Ramos (cell line): ENCODE measurements around the gene TTN.

Experiments
- in situ Hi-C: fragments of 300-500 bp; cut with MboI; formaldehyde crosslinking; loops from one replicate; pipeline ENCODE4 v1.14.3; 2022; ENCODE audit warnings: low sequenced_read_pairs; ENCODE audit not compliant: unreplicated experiment

The TTN gene

GRCh38 chr2:178807227-178808008, at the start of gene TTN:
TTN (minus strand) TSS chr2:178807423; CDS start chr2:178804642, 2,781 bp downstream.
- in situ Hi-C loops: no loop called here

DNA sequence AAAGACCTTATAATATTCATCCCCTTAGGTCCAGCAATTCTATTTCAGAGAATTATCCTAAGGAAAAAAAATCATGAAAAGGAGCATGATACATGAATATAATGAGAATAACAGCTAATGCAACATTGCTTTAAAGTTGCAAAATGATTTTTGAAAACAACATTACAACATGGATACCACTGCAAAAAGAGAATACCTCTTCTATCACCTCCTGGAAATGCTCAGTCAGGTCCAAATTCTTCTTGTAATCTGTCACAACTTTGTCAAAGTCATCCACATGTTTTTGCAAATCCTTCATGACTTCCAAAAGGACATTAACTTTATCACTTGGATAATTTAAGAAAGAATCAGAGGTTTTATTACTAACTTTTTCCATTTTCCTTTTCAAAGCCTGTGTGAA, 47.9 kb upstream of the TTN start:
- in situ Hi-C loops: no loop called here

DNA sequence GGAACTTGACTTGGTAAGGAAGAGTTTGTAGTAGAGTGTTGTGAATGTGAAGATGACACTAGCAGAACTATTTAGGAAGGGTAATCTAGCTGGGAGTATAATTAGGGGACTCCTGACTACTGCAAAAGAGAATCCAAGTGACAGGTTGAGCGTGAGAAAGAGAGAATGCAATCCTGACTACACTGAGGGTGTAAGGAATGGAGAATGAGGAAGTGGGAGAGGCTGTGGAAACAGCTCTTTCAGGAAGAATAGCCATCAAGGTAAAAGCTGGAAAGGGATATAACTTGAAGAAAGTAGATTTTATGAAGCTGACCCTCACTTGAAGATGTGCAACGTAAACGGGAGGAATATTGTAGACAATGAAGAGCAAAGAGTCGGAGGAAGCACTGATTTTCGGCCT, 41.1 kb upstream of the TTN start:
- in situ Hi-C loops: no loop called here

DNA sequence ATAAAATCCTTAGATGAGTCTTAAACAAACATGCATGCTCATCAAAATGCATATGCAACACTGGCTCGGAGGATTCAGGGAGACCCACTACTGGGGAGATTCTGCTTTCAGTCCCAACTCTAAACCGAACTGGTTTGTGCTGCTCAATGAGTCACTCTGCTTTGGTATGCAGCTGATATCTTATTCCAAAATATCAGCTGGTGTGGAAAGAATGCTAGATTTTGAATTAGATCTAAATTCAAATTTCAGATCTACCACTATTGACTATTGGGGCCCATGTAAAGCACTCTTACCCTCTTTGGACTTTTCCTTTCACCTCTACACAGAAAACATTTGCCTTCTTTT, 39.2 kb upstream of the TTN start:
- in situ Hi-C loops: no loop called here

DNA sequence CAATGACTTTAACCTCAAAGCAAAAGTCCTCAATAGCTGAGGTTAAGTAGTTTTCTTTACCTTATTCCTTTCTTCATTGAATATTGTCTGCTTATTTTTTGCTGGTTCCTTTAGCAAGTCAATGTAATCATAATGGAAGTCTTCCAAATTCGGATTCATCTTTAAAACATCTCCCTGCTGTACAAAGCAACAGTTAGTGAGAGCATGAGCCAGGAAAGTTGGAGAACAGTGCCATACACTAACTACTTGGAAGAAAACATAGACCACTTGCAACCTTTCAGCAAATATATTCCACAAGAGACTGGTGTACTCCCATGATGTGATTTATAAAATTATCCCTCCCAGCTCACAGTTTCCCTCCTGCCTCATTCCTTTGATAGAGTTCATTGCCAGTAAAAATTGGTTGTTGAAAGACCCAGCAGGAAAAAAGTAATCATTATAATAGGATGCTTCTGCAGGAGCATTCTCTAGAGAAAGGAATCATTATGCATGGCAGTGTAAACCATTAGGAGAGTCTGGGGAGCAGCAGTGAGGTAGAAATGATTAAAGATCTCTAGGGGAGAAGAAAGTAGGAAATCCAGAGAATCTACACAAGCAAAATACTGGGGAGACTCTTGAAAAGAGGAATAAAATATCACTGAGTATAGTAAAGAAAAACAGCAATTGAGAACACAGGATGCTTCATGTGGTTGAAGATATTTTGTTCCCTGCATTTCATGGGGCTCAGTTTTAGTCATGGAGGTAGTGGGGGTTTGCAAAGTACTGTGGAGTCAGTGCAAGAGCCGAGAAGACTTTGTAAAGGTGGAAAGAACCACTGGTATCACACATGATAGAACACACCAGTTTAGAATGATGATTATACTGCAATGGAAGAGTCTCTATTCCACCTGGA, 38.6 kb upstream of the TTN start:
- in situ Hi-C loops: no loop called here

GRCh38 chr2:178844701-178845100, 37.5 kb upstream of the TTN start:
- in situ Hi-C loops: no loop called here

DNA sequence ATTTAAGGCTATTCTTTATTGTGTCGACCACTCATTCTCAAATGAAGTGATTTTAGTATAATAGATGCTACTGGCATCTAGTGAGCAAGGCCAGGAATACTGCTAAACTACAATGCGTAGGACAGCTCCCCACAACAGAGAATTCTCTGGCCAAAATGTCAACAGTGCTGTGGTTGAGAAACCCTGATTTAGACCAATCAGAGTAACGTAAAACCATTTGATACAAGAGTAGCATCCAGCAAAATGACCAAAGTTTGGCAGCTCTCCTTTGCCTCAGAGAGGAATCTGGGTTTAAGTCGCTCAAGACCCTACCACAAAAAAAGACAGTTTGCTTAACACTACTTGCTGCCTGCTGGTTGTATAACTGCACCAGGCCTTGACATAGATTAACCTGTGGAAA, 37.0 kb upstream of the TTN start:
- in situ Hi-C loops: no loop called here

GRCh38 chr2:178843697-178844096, 36.5 kb upstream of the TTN start:
- in situ Hi-C loops: no loop called here

GRCh38 chr2:178836807-178837206, 29.6 kb upstream of the TTN start:
- in situ Hi-C loops: no loop called here

DNA sequence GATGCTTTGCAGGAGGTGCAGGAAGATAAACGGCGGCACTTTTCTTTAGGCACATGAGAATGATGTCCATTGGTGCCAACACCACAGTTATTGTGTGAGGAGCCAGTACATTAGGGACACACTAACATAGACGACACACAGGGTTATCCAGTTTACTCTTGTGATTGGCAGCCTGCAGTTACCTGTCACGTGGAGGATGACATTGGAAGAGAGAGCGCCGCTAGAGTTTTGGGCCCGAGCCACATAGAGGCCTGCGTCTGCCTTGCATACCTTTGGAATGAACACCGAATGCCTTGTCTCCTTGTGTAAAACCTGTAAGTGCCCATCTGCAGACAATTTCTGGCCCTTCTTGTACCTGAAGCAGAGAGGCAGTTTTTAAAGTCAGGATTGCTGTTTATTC, 26.9 kb upstream of the TTN start:
- in situ Hi-C loops: no loop called here

GRCh38 chr2:178833382-178833781, 26.2 kb upstream of the TTN start:
- in situ Hi-C loops: no loop called here

- in situ Hi-C loops: no loop called here
Measured at GRCh38 chr2:178830451-178830850, 23.2 kb upstream of the TTN start.

DNA sequence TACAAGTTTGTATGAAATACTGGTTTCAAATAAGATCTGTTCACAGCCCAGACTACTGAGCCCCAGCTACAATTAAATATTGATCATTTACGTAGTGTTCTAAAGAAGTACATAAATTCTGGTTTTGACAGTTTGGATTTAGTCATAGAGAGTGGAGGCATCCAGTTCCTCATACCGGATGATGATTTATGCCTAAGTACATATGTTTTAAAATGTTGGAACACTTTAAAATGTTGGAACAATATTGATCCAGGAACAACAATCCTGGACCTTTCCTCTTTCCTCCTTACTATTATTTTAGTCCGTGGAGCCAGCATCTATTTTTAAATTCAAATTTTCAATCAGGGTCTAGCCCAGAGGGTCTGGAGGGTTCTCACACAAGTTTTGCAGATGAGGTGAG, 22.8 kb upstream of the TTN start:
- in situ Hi-C loops: no loop called here

DNA sequence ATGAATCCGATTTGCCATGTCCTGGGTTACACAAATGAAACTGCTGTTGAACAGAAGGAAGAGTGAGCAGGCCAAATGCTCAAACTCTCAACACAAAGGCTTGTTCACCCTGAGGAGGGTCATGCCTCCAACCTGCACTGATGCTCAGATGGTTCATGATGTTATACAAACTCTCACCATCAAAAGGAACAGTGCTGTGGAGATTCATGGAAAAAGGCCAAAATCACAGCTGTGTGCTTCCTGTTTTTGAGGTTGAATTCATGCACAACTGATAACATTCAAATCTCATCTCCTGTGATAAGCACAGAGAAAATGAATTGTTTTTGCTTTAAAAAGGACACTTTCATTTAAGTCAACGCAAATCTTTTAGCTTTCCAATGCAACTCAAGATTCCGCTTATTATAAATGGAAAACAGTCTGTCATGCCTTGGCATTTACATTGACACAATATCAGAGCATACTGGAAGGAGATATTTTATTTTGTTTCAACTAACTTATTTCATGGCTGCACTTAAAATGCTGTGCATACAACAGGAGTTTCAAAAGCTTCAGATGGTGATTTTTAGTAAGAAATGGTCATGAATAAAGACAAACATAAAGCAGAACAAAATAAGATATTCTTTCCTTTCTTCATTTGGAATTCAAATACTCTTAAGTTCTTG, 22.2 kb upstream of the TTN start:
- in situ Hi-C loops: no loop called here

DNA sequence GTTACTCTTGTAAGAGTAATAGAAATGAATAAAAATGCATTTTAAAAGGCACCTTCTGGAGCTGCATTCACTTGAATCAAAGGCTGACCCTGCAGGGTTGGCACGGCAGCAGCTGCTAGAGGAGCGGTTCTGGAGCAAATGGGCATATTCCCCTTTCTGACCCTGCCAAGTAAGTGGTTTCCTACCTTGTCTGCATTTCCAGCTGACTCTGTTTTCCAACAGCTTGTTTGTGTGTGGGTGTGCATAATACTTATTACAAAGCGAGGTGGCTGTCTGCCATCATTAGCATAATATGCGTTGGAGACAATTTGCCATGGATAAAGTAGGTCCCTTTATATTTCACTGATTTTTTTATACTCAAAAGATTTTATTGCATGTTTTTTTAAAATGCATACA, 21.3 kb upstream of the TTN start:
- in situ Hi-C loops: no loop called here

- in situ Hi-C loops: no loop called here
Measured at GRCh38 chr2:178827739-178828485, 20.7 kb upstream of the TTN start.

DNA sequence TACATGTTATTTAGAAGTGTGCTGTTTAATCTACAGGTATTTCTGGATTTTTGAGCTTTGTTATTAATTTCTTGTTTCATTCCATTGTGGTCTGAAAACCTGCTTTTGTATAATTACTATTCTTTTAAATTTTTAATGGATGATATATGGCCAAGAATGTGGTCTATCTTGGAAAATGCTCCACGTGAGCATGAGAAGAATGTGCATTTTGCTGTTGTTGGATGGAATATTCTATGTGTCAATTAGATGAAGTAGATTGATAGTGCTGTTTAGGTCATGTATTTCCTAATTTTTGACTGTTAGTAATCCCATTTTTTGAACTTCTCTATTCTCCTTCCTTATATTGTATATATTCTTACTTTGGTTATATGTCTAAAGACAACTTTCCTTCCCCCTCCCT, 19.9 kb upstream of the TTN start:
- in situ Hi-C loops: no loop called here

DNA sequence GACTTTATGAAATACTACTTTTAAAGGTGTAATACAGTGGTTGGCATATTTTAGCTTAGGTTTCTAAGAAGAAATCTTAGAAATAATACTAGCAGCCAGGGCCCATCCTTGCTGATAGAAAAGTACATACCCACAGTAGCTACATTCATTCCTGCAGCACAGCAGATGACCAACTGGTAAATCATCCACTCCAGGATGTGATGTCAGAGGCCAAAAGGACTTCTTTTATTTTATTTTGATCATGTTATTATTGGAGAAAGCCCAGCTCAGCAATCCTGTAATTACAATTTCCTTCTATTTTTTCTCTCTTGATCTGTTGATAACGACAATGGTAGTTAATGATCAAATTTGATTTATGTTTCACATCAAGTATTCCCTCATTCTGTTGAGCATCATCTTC, 18.0 kb upstream of the TTN start:
- in situ Hi-C loops: no loop called here

DNA sequence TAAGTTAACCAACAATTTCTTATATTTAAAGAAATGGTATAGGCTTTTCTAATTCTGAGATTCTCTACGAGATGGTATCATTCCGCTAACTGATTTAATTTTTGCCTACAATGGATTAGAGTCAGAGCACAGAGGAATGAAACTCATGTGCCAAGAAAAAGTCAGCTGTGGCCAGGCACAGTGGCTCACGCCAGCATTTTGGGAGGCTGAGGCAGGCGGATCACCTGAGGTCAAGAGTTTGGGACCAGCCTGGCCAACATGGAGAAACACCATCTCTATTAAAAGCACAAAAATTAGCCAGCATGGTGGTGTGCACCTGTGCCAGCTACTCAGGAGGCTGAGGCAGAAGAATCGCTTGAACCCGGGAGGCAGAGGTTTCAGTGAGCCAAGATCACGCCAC, 17.0 kb upstream of the TTN start:
- in situ Hi-C loops: no loop called here

DNA sequence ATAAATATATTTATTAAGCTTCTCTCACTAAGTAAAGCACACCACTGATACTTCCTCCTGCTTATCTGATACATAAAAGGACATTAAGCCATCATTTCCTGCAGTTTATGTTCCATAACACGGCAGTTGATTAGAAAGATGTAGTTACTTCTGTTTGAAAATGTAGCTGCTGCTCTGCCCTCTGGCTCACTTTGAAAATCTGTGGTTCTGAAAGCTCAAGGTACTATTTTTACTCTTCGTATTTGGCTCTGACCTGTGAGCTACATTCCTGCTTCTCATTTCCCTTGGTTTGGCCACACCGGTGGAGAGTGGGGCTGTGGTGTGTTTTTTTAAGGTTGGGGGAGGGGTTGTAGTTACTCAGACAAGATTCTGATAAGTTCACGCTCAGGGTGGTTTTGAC, 12.8 kb upstream of the TTN start:
- in situ Hi-C loops: no loop called here
